Vagina (tissue), 2 donors: ENCODE data around the gene DNASE1L1. TPM values are rescaled to one million over a fixed set of nuclear protein-coding genes. Genes with fewer than 3 reads are reported as not detected.

Experiments
- DNase-seq, 2 donors: peaks; one replicate each; pipeline ENCODE4 v3.0.0-alpha.2; 2017; ENCODE audit errors: extremely low spot score in 2 of 2
- H3K27ac ChIP-seq: fragments of 200-600 bp; sonication (generic); one replicate; pipeline ENCODE4 v1.5.1; 2019
- H3K27me3 ChIP-seq: fragments of 200-600 bp; sonication (generic); one replicate; pipeline ENCODE4 v1.5.1; 2019
- H3K36me3 ChIP-seq, 2 donors: fragments of 200-600 bp; sonication (generic); one replicate each; pipeline ENCODE4 v1.5.1; 2017 to 2019
- H3K4me1 ChIP-seq: fragments of 200-600 bp; sonication (generic); one replicate; pipeline ENCODE4 v1.5.1; 2019
- H3K4me3 ChIP-seq, 2 donors: fragments of 200-600 bp; sonication (generic); 1 replicate in 1 of 2; 2 replicates in 1 of 2; pipeline ENCODE4 v1.5.1; 2016 to 2019
- H3K9me3 ChIP-seq: fragments of 200-600 bp; sonication (generic); one replicate; pipeline ENCODE4 v1.5.1; 2019
- CTCF ChIP-seq, 3 experiments: fragments of 450-650 bp in 2 of 3; fragments of 200-600 bp in 1 of 3; sonication (generic) in 1 of 3; IDR thresholded peaks; one replicate each; pipeline ENCODE4 v1.5.1; 2017 to 2019; ENCODE audit warnings: antibody characterized with exemption in 3 of 3, mild to moderate bottlenecking in 2 of 3, moderate library complexity in 2 of 3
- POLR2A ChIP-seq, 2 donors: fragments of 450-650 bp; IDR thresholded peaks; one replicate each; pipeline ENCODE4 v1.6.1; 2017; ENCODE audit warnings: antibody characterized with exemption in 2 of 2, mild to moderate bottlenecking in 2 of 2, moderate library complexity in 2 of 2
- POLR2AphosphoS5 ChIP-seq, 2 donors: sonication (generic); formaldehyde crosslinking; IDR thresholded peaks; one replicate each; pipeline ENCODE4 v1.9.0; 2017; ENCODE audit warnings: antibody characterized with exemption in 2 of 2, mild to moderate bottlenecking in 2 of 2, low read depth in 1 of 2; ENCODE audit not compliant: insufficient read depth in 1 of 2
- intact Hi-C: fragments of 100-400 bp; cut with DNase I; formaldehyde crosslinking; loops from one replicate; pipeline ENCODE4 v1.15.1; 2023
- total RNA-seq: library from RNA; depleted of rRNA; stranded (reverse); fragments of >200 nt; gene quantifications from one replicate; pipeline ENCODE4 v1.2.3, GENCODE V29; 2016

DNASE1L1 gene
- total RNA-seq, 1 donor from 2014 or later, result 52.1 TPM

- peak overlapping the region; percentile 86 for H3K27ac ChIP-seq
- H3K4me3 ChIP-seq, result peak overlapping the region; percentile 66 to 75
- TF ChIP-seq POLR2A (IDR thresholded peaks at IDR 0.05), result no peak
- TF ChIP-seq POLR2AphosphoS5 (IDR thresholded peaks at IDR 0.05; ENCODE audit: insufficient read depth in 1 of 2, low read depth in 1 of 2), result no peak
- TF ChIP-seq CTCF (IDR thresholded peaks at IDR 0.05), result no peak
- H3K9me3 ChIP-seq, result no peaks in the 10 kb centered on the region
- intact Hi-C loops, result no loop called here
- DNase-seq, result no peak
- H3K4me1 ChIP-seq, result peaks cover 37% of the 10 kb centered on the region
- no peaks in the 10 kb centered on the region for H3K27me3 ChIP-seq
- peaks cover 0 to 1% of the 10 kb centered on the region in 2 donors for H3K36me3 ChIP-seq
Measured at GRCh38 chrX:154372612-154373022, 36.4 kb downstream of the DNASE1L1 start.

- H3K4me1 ChIP-seq, result peaks cover 39% of the 10 kb centered on the region
- DNase-seq, result no peak
- H3K4me3 ChIP-seq, result peak overlapping the region; percentile 66 to 75
- intact Hi-C loops, result no loop called here
- peak overlapping the region; percentile 86 for H3K27ac ChIP-seq
- TF ChIP-seq CTCF (IDR thresholded peaks at IDR 0.05) (no peak), POLR2AphosphoS5 (IDR thresholded peaks at IDR 0.05; ENCODE audit: insufficient read depth in 1 of 2, low read depth in 1 of 2) (peak in 1 of 2 donors; percentile 30)
- peaks cover 0 to 9% of the 10 kb centered on the region in 2 donors for H3K36me3 ChIP-seq
- no peaks in the 10 kb centered on the region for H3K9me3 ChIP-seq
- H3K27me3 ChIP-seq, result no peaks in the 10 kb centered on the region
Measured at GRCh38 chrX:154371789-154372300, 37.2 kb downstream of the DNASE1L1 start.

- peaks cover 0 to 13% of the 10 kb centered on the region in 2 donors for H3K36me3 ChIP-seq
- peaks cover 45% of the 10 kb centered on the region for H3K4me1 ChIP-seq
- TF ChIP-seq POLR2A (IDR thresholded peaks at IDR 0.05) (peak; percentile 78 to 97), CTCF (IDR thresholded peaks at IDR 0.05) (no peak), POLR2AphosphoS5 (IDR thresholded peaks at IDR 0.05; ENCODE audit: insufficient read depth in 1 of 2, low read depth in 1 of 2) (peak; percentile 61 to 97)
- intact Hi-C loops, result no loop called here
- no peak for DNase-seq
- H3K4me3 ChIP-seq, result peak overlapping the region; percentile 66 to 75
- no peaks in the 10 kb centered on the region for H3K27me3 ChIP-seq
- peak overlapping the region; percentile 86 for H3K27ac ChIP-seq
- H3K9me3 ChIP-seq, result no peaks in the 10 kb centered on the region
Measured at GRCh38 chrX:154371017-154371788, 37.9 kb downstream of the DNASE1L1 start.

GRCh38 chrX:154370300-154371016 lies 38.6 kb downstream of the DNASE1L1 start:
- H3K9me3 ChIP-seq, result no peaks in the 10 kb centered on the region
- H3K27me3 ChIP-seq, result no peaks in the 10 kb centered on the region
- peak overlapping the region; percentile 66 to 75 for H3K4me3 ChIP-seq
- peak overlapping the region; percentile 86 for H3K27ac ChIP-seq
- peaks cover 52% of the 10 kb centered on the region for H3K4me1 ChIP-seq
- intact Hi-C loops, result no loop called here
- no peak for DNase-seq
- H3K36me3 ChIP-seq, result peaks cover 0 to 20% of the 10 kb centered on the region in 2 donors
- TF ChIP-seq POLR2AphosphoS5 (IDR thresholded peaks at IDR 0.05; ENCODE audit: insufficient read depth in 1 of 2, low read depth in 1 of 2), result no peak
- TF ChIP-seq CTCF (IDR thresholded peaks at IDR 0.05), result no peak
- TF ChIP-seq POLR2A (IDR thresholded peaks at IDR 0.05), result no peak
